ENCODE data around the gene PAK1IP1.
"Not testable (repeated sequence)": the region's sequence is repeated elsewhere in the genome, so short reads cannot be mapped to it uniquely, and the experiment has no call there.

Gene PAK1IP1

DNA sequence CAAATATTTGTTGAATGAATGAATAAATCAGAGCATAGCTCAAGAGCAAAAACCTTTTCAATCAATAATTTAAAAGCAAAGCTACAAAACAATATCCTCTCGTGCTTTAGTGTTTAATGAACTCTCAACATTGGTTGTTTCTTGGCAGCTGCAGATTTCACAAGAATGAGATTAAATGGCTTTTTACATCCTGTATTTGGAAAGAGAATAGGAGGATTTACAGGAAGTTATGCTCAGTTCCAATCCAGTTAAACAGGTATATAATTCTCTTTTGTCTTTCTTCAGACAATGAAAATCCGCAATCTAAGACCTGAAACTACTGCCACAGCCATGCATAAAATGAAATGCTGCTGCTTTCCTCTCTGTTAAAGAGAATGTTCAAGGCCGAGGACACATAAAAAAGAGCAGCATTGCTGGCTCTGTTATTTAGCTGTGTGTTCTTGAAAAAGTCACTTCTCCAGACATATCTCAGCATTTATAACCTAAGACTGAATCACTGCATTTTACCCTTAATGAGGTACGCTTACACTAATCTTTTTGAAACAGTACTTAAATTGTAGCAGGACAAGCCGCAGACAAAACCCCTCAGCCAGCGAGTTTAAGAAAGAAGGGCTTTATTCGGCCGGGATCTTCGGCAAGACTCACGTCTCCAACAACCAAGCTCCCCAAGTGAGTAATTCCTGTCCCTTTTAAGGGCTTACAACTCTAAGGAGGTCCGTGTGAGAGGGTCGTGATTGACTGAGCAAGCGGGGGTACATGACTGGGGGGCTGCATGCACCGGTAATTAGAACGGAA is 3.9 kb upstream of the PAK1IP1 start:
- H3K4me3 ChIP-seq (ENCODE audit: low read depth in 1 of 2, low read length in 2 of 2): no peak overlapping the region
- no peak overlapping the region for H3K9ac ChIP-seq (ENCODE audit: low read depth in 1 of 2, low read length in 2 of 2)

DNA sequence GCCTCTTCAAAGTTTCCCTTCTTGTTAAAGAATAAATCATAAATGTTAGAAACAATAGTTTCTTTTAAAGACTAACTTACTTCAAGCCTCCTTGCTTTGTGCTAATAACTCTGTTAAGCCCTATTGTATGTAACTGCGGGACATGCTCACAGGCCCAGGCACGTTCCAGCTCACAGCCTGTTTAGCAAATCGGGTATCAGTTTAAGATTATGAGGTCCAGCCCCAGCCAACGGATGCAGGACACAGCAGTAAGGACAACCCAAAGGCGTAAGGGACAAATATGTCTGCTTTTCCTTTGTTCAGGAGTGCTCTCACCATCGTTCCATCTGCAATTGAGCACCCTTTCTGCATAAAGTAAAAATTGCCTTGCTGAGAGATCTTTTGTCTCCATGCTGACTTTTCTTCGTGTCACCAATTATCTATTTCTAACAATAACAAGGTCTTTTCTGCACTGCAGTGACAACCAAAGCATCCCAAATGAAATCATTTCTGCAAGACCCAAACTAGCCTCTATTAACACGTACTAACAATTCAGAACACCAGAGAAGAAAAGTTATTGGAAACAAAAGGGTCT is 1.7 kb upstream of the PAK1IP1 start:
- peak overlapping the region; percentile 35 to 96 for H3K9ac ChIP-seq (ENCODE audit: low read depth in 1 of 2, low read length in 2 of 2)
- H3K4me1 ChIP-seq (ENCODE audit: control insufficient read depth in 1 of 2, insufficient read depth in 2 of 2, low read length in 2 of 2): peaks cover 23 to 24% of the 10 kb centered on the region in 2 donors
- H3K9me3 ChIP-seq (ENCODE audit: control insufficient read depth in 1 of 2, low read length in 2 of 2): no peaks in the 10 kb centered on the region
- H3K4me3 ChIP-seq (ENCODE audit: low read depth in 1 of 2, low read length in 2 of 2): peak overlapping the region; percentile 97 to 100
- no peaks in the 10 kb centered on the region for H3K27me3 ChIP-seq (ENCODE audit: control insufficient read depth in 1 of 2, insufficient read depth in 2 of 2, low read length in 2 of 2)
- H3K27ac ChIP-seq (ENCODE audit: low read depth, low read length): no peak overlapping the region
- peaks cover 0 to 6% of the 10 kb centered on the region in 2 donors for H3K36me3 ChIP-seq (ENCODE audit: control insufficient read depth in 1 of 2, insufficient read depth in 2 of 2, low read length in 2 of 2)

More for the DNA sequence above, 3.9 kb upstream of the PAK1IP1 start:
- Histone ChIP-seq H3K27me3 (ENCODE audit: control insufficient read depth in 1 of 2, insufficient read depth in 2 of 2, low read length in 2 of 2) (no peaks in the 10 kb centered on the region), H3K4me1 (ENCODE audit: control insufficient read depth in 1 of 2, insufficient read depth in 2 of 2, low read length in 2 of 2) (peaks cover 16% of the 10 kb centered on the region in 2 donors), H3K36me3 (ENCODE audit: control insufficient read depth in 1 of 2, insufficient read depth in 2 of 2, low read length in 2 of 2) (no peaks in the 10 kb centered on the region), H3K9me3 (ENCODE audit: control insufficient read depth in 1 of 2, low read length in 2 of 2) (no peaks in the 10 kb centered on the region), H3K27ac (ENCODE audit: low read depth, low read length) (no peak overlapping the region)

DNA sequence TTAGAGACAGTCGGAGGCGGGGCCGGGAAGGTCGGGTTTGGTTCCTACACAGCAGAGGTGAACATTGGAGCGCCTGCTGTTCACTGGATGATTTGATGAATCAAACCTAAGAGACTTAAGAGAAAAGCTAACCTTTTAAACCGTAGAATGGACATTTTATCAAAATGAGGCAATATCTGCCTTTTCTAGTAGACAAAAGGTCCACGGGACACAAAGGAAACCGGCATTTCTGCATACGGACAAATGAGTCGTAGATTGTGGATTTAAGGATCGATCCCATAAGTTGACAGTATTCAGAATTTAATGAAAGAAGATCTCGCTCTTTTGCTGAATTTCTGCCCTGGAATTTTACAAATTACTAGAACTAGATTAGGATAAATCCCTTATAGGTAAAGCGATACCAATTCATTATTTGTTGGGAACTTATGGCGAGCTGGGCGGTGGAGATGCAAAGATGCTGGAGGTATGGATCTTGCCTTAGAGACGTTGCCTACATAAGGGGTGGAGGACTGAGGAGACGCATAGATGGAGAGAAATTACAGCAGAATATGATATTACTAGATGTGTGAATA is 400 bp downstream of the PAK1IP1 start:
- H3K4me3 ChIP-seq (ENCODE audit: low read depth in 1 of 2, low read length in 2 of 2): peak overlapping the region; percentile 97 to 100
- peak overlapping the region; percentile 96 to 99 for H3K9ac ChIP-seq (ENCODE audit: low read depth in 1 of 2, low read length in 2 of 2)
- H3K36me3 ChIP-seq (ENCODE audit: control insufficient read depth in 1 of 2, insufficient read depth in 2 of 2, low read length in 2 of 2): peaks cover 0 to 24% of the 10 kb centered on the region in 2 donors
- H3K27ac ChIP-seq (ENCODE audit: low read depth, low read length): peak overlapping the region; percentile 95
- H3K4me1 ChIP-seq (ENCODE audit: control insufficient read depth in 1 of 2, insufficient read depth in 2 of 2, low read length in 2 of 2): peaks cover 23 to 24% of the 10 kb centered on the region in 2 donors
- no peaks in the 10 kb centered on the region for H3K27me3 ChIP-seq (ENCODE audit: control insufficient read depth in 1 of 2, insufficient read depth in 2 of 2, low read length in 2 of 2)
- no peaks in the 10 kb centered on the region for H3K9me3 ChIP-seq (ENCODE audit: control insufficient read depth in 1 of 2, low read length in 2 of 2)

DNA sequence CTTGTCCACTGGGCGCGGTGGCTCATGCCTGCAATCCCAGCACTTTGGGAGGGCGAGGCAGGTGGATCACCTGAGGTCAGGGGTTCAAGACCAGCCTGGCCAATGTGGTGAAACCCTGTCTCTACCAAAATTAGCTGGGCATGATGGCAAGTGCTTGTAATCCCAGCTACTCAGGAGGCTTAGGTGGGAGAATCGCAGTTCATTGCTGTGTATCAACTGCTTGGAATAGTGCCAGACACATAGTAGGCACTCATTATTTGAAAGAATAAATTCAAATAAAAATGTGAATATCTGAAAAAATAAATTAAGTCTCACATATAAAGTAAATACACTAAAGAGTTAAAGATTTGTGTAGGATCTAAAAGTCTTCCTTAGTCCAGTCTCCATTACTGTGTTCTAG is 1.9 kb downstream of the PAK1IP1 start:
- no peak overlapping the region for H3K9ac ChIP-seq (ENCODE audit: low read depth in 1 of 2, low read length in 2 of 2)
- H3K4me3 ChIP-seq (ENCODE audit: low read depth in 1 of 2, low read length in 2 of 2): no peak overlapping the region
- H3K36me3 ChIP-seq (ENCODE audit: control insufficient read depth in 1 of 2, insufficient read depth in 2 of 2, low read length in 2 of 2): peaks cover 0 to 26% of the 10 kb centered on the region in 2 donors
- H3K27me3 ChIP-seq (ENCODE audit: control insufficient read depth in 1 of 2, insufficient read depth in 2 of 2, low read length in 2 of 2): no peaks in the 10 kb centered on the region
- no peaks in the 10 kb centered on the region for H3K9me3 ChIP-seq (ENCODE audit: control insufficient read depth in 1 of 2, low read length in 2 of 2)
- H3K27ac ChIP-seq (ENCODE audit: low read depth, low read length): no peak overlapping the region
- peaks cover 23 to 24% of the 10 kb centered on the region in 2 donors for H3K4me1 ChIP-seq (ENCODE audit: control insufficient read depth in 1 of 2, insufficient read depth in 2 of 2, low read length in 2 of 2)

DNA sequence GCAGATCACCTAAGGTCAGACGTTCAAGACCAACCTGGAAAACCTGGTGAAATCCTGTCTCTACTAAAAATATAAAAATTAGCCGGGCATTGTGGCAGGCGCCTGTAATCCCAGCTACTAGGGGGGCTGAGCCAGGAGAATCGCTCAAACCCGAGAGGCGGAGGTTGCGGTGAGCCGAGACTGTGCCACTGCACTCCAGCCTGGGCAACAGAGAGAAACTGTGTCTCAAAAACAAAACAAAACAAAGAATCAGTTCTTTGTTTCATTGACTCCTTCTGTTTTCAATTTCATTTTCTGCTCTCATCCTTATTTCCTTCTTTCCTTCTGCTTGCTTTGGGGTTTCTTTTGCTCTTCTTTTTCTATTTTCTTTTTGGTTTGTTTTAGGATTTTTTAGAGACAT is 19.2 kb downstream of the PAK1IP1 start:
- H3K4me1 ChIP-seq (ENCODE audit: control insufficient read depth in 1 of 2, insufficient read depth in 2 of 2, low read length in 2 of 2): no peaks in the 10 kb centered on the region
- H3K9me3 ChIP-seq (ENCODE audit: control insufficient read depth in 1 of 2, low read length in 2 of 2): peaks cover 3 to 9% of the 10 kb centered on the region in 2 donors
- H3K9ac ChIP-seq (ENCODE audit: low read depth in 1 of 2, low read length in 2 of 2): no peak overlapping the region
- H3K27me3 ChIP-seq (ENCODE audit: control insufficient read depth in 1 of 2, insufficient read depth in 2 of 2, low read length in 2 of 2): no peaks in the 10 kb centered on the region
- no peak overlapping the region for H3K27ac ChIP-seq (ENCODE audit: low read depth, low read length)
- H3K36me3 ChIP-seq (ENCODE audit: control insufficient read depth in 1 of 2, insufficient read depth in 2 of 2, low read length in 2 of 2): peaks cover 0 to 9% of the 10 kb centered on the region in 2 donors
- H3K4me3 ChIP-seq (ENCODE audit: low read depth in 1 of 2, low read length in 2 of 2): no peak overlapping the region

DNA sequence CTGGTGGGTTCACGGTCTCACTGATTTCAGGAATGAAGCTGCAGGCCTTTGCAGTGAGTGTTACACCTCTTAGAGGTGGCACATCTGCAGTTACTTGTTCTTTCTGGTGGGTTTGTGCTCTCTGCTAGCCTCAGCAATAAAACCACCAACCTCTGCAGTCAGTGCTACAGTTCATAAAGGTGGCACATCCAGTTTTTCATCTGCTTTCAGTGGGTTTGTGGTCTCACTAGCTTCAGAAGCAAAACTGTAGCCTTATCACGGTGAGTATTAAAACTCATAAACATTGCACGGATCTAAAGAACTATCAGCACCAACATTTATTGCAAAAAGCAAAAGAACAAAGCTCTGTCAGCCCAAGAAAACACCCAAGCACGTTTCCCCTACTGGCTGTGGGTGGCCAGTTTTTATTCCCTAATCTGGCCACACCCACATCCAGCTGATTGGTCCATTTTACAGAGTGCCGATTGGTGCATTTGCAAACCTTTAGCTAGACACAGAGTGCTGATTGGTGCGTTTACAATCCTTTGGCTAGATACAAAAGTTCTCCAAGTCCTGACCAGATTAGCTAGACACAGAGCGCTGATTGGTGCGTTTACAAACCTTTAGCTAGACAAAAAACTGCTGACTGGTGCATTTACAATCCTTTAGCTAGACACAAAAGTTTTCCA is 24.7 kb downstream of the PAK1IP1 start:
- no peaks in the 10 kb centered on the region for H3K36me3 ChIP-seq (ENCODE audit: control insufficient read depth in 1 of 2, insufficient read depth in 2 of 2, low read length in 2 of 2)
- peak overlapping the region; percentile 64 to 82 for H3K4me3 ChIP-seq (ENCODE audit: low read depth in 1 of 2, low read length in 2 of 2)
- peaks cover 12 to 19% of the 10 kb centered on the region in 2 donors for H3K4me1 ChIP-seq (ENCODE audit: control insufficient read depth in 1 of 2, insufficient read depth in 2 of 2, low read length in 2 of 2)
- no peaks in the 10 kb centered on the region for H3K27me3 ChIP-seq (ENCODE audit: control insufficient read depth in 1 of 2, insufficient read depth in 2 of 2, low read length in 2 of 2)
- H3K9ac ChIP-seq (ENCODE audit: low read depth in 1 of 2, low read length in 2 of 2): peak overlapping the region; percentile 58 to 85
- peaks cover 3 to 14% of the 10 kb centered on the region in 2 donors for H3K9me3 ChIP-seq (ENCODE audit: control insufficient read depth in 1 of 2, low read length in 2 of 2)
- no peak overlapping the region for H3K27ac ChIP-seq (ENCODE audit: low read depth, low read length)

DNA sequence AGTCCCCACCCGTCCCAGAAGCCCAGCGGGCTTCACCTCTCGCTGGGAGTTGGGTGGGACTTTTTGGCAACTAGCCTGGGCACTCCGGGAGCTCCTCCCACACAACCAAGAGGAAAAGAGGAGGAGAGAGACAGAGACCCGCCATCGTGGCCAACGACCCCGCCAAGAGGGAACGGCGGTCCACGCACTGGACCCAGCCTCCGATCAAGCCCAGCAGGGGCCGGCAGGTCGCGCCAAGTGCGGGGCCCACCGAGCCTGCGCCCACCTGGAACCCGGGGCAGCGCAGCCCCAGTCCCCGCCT is 25.1 kb downstream of the PAK1IP1 start:
- no peaks in the 10 kb centered on the region for H3K27me3 ChIP-seq (ENCODE audit: control insufficient read depth in 1 of 2, insufficient read depth in 2 of 2, low read length in 2 of 2)
- peak overlapping the region; percentile 64 to 82 for H3K4me3 ChIP-seq (ENCODE audit: low read depth in 1 of 2, low read length in 2 of 2)
- peak overlapping the region; percentile 58 to 85 for H3K9ac ChIP-seq (ENCODE audit: low read depth in 1 of 2, low read length in 2 of 2)
- peaks cover 3 to 14% of the 10 kb centered on the region in 2 donors for H3K9me3 ChIP-seq (ENCODE audit: control insufficient read depth in 1 of 2, low read length in 2 of 2)
- H3K27ac ChIP-seq (ENCODE audit: low read depth, low read length): peak overlapping the region; percentile 60
- peaks cover 0 to 3% of the 10 kb centered on the region in 2 donors for H3K36me3 ChIP-seq (ENCODE audit: control insufficient read depth in 1 of 2, insufficient read depth in 2 of 2, low read length in 2 of 2)
- peaks cover 12 to 23% of the 10 kb centered on the region in 2 donors for H3K4me1 ChIP-seq (ENCODE audit: control insufficient read depth in 1 of 2, insufficient read depth in 2 of 2, low read length in 2 of 2)

DNA sequence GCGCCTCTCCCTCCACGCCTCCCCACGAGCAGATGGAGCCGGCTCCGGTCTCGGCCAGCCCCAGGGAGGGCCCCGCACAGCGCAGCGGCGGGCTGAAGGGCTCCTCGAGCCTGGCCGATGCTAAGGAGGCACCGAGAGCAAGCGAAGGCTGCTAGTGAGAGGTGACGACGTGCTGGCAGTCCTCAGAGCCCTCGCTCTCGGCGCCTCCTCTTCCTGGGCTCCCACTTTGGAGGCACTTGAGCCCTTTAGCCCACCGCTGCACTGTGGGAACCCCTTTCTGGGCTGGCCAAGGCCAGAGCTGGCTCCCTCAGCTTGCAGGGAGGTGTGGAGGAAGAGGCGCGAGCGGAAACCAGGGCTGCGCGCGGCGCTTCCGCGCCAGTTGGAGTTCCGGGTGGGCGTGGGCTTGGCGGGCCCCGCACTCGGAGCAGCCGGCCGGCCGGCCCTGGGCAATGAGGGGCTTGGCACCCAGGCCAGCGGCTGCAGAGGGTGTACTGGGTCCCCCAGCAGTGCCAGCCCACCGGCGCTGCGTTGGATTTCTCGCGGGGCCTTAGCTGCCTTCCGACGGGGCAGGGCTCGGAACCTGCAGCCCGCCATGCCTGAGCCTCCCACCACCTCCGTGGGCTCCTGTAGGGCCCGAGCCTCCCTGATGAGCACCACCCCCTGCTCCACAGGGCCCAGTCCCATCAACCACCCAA is 25.6 kb downstream of the PAK1IP1 start:
- peak overlapping the region; percentile 64 to 82 for H3K4me3 ChIP-seq (ENCODE audit: low read depth in 1 of 2, low read length in 2 of 2)
- H3K27me3 ChIP-seq (ENCODE audit: control insufficient read depth in 1 of 2, insufficient read depth in 2 of 2, low read length in 2 of 2): no peaks in the 10 kb centered on the region
- peaks cover 0 to 6% of the 10 kb centered on the region in 2 donors for H3K36me3 ChIP-seq (ENCODE audit: control insufficient read depth in 1 of 2, insufficient read depth in 2 of 2, low read length in 2 of 2)
- H3K4me1 ChIP-seq (ENCODE audit: control insufficient read depth in 1 of 2, insufficient read depth in 2 of 2, low read length in 2 of 2): peaks cover 12 to 25% of the 10 kb centered on the region in 2 donors
- peak overlapping the region; percentile 58 to 85 for H3K9ac ChIP-seq (ENCODE audit: low read depth in 1 of 2, low read length in 2 of 2)
- H3K9me3 ChIP-seq (ENCODE audit: control insufficient read depth in 1 of 2, low read length in 2 of 2): peaks cover 3 to 14% of the 10 kb centered on the region in 2 donors
- peak overlapping the region; percentile 74 for H3K27ac ChIP-seq (ENCODE audit: low read depth, low read length)

DNA sequence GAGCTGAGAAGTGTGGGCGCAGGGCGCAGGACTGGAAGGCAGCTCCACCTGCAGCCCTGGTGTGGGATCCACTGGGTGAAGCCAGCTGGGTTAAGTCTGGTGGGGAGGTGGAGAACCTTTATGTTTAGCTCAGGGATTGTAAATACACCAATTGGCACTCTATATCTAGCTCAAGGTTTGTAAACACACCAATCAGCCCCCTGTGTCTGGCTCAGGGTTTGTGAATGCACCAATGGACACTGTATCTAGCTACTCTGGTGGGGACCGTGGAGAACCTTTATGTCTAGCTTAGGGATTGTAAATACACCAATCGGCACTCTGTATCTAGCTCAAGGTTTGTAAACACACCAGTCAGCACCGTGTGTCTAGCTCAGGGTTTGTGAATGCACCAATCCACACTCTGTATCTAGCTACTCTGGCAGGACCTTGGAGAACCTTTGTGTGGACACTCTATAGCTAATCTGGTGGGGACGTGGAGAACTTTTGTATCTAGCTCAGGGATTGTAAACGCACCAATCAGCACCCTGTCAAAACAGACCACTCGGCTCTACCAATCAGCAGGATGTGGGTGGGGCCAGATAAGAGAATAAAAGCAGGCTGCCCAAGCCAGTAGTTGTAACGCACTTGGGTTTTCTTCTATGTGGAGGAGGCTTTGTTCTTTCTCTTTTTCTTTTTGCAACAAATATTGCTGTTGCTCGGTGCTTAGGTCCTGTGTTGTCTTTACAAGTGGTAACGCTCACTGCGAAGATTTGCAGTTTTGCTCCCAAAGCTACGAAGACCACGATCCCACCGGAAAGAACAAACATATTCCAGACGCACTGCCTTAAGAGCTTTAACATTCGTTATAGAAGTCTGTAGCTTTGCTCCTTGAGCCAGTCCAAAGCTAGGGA is 26.4 kb downstream of the PAK1IP1 start:
- H3K4me3 ChIP-seq (ENCODE audit: low read depth in 1 of 2, low read length in 2 of 2): peak overlapping the region; percentile 64 to 82
- not testable (repeated sequence) for H3K36me3 ChIP-seq (ENCODE audit: control insufficient read depth in 1 of 2, insufficient read depth in 2 of 2, low read length in 2 of 2); H3K27me3 ChIP-seq (ENCODE audit: control insufficient read depth in 1 of 2, insufficient read depth in 2 of 2, low read length in 2 of 2)
- H3K9ac ChIP-seq (ENCODE audit: low read depth in 1 of 2, low read length in 2 of 2): peak overlapping the region; percentile 58 to 85
- peak overlapping the region; percentile 74 for H3K27ac ChIP-seq (ENCODE audit: low read depth, low read length)
- peaks cover 3 to 14% of the 10 kb centered on the region in 2 donors for H3K9me3 ChIP-seq (ENCODE audit: control insufficient read depth in 1 of 2, low read length in 2 of 2)
- H3K4me1 ChIP-seq (ENCODE audit: control insufficient read depth in 1 of 2, insufficient read depth in 2 of 2, low read length in 2 of 2): peaks cover 12 to 25% of the 10 kb centered on the region in 2 donors

Data from duodenal mucosa (tissue), 2 donors.